Measurements from ENCODE around the gene MRNIP.

Gene MRNIP

GRCh38 chr5:179880066-179880650 is 21.5 kb upstream of the MRNIP start:
- no peak for TF ChIP-seq CTCF (IDR thresholded peaks at IDR 0.05; ENCODE audit: insufficient read depth, missing control alignments)

GRCh38 chr5:179879690-179880010 is 21.0 kb upstream of the MRNIP start:
- no peak for TF ChIP-seq CTCF (IDR thresholded peaks at IDR 0.05; ENCODE audit: insufficient read depth, missing control alignments)
- FAIRE-seq = no peak

More at GRCh38 chr5:179880066-179880650, 21.5 kb upstream of the MRNIP start:
- no peak for DNase-seq (ENCODE audit: insufficient read length, low spot score)
- no peak for FAIRE-seq

DNA sequence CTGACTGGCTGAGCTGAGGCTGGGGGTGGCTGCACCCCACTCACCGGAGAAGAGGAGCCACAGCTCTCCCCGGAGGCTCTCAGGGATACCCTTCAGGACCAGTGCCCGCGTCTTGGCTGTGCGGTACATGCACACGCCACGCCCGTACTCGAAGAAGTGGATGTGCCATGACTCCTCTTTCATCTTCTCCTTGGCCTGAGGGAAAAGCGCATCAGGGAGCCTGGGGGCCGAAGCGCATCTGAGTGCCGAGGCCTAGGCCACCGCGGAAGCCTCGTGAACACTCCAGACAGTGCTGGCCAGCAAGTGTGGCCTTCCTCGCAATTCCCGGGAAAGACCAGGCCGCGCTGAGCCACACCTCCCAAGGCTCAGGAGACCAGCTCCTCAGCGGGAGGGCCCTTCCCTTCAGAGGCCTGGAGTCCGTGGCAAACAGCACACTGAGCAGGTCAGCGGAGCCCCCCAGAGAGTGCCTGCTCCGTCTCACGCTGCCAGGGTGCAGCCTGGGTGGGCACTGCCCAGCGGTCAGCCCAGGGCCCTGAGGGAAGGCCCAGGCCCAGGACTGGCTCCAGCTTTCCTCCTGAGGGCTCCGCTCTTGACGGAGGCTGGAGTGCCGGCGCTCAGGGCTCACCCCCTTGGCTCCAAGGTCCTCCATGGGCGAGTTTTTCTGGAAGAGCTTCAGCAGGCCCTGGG is 20.5 kb upstream of the MRNIP start:
- peak; percentile 7 for DNase-seq (ENCODE audit: insufficient read length, low spot score)
- TF ChIP-seq CTCF (IDR thresholded peaks at IDR 0.05; ENCODE audit: insufficient read depth, missing control alignments) = no peak
- FAIRE-seq = no peak

More at GRCh38 chr5:179879690-179880010, 21.0 kb upstream of the MRNIP start:
- peak; percentile 7 for DNase-seq (ENCODE audit: insufficient read length, low spot score)

DNA sequence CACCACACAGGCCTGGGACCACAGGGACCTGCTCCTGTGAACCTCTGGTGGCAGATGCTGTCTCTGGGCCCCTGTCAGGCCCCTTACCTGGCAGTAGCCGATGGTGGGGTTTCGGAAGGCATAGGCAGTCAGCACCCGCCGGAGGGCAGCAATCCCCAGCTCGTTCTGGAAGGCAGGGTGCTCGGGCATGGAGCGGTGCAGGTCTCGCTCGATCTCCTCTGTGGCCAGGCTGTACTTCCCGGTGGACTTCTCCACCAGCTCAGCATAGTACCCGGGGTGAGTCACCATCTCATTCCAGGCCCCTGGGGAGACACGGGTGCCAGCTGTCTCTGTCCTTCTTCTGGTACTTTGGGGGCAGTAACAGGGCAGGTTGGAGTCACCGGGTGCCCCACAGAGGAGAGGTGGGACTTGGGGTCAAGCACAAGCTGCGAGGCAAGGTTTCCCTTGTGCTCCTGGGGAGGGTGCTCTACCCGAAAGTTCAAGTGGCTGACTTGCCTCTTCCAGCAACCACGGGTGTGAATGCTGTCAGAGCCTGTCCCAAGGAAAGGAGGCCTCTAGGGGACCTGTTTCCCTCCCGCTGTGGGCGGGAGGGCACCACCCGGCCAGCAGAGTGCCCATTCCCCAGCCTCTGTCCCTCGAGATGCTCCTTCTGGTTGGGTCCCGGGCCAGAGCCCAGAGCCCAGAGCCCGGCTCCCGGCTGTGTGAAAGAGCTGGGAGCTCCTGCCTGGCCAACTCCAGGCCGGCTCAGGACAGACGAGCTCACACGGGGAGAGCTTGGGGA is 19.8 kb upstream of the MRNIP start:
- no peak for TF ChIP-seq CTCF (IDR thresholded peaks at IDR 0.05; ENCODE audit: insufficient read depth, missing control alignments)

GRCh38 chr5:179876610-179876952 is 18.0 kb upstream of the MRNIP start:
- TF ChIP-seq CTCF (IDR thresholded peaks at IDR 0.05; ENCODE audit: insufficient read depth, missing control alignments) = no peak
- FAIRE-seq (no peak), DNase-seq (ENCODE audit: insufficient read length, low spot score) (no peak)

More for the DNA sequence above, 19.8 kb upstream of the MRNIP start:
- FAIRE-seq = no peak
- DNase-seq (ENCODE audit: insufficient read length, low spot score) = peak; percentile 19

DNA sequence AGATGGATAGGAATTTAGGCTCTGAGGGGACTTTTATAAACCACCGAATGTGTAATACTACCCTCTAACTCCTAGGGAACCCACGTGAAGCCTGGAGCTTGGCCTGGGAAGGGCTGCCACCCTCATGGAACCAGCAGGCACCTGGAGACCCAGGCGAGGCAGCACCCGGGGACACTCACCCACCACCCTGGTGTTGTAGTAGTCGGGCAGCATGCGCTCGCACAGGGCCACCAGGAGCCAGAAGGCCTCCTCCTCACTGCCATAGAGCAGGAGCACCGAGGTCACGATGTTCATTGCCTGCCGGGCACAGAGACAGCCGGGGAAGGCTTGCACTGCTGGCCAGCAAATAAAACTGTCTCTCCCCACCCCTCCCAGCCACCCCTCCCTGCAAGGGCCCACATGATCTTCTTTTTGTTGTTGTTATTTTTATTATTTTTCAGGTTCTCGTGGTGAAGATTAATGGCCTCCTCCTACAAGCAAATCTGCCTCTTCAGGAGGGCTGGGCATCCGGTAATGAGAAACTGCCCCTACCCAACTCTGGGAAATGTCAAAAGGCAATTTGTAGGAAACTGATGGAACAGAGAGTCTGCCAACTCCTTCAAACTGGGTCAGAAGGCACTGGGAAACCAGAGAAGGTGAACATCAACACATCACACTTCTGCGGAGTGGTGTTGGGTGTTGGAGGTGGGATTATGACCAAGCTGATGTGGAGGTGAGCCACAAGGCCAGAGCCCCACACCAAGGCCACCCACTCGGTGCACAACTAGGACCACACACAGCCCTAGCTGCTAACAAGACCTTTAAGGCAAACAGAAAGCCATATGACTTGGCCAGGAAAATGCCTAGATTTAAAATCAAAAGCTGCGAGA is 17.4 kb upstream of the MRNIP start:
- FAIRE-seq (no peak), DNase-seq (ENCODE audit: insufficient read length, low spot score) (peak; percentile 14)
- TF ChIP-seq CTCF (IDR thresholded peaks at IDR 0.05; ENCODE audit: insufficient read depth, missing control alignments) = no peak

All from D721Med (cell line).